Neuronal stem cell (in vitro differentiated cells): Measurements from ENCODE around the gene PTPN7.

Experiments used
- DNase-seq: peaks from one replicate; pipeline ENCODE4 v3.0.0-alpha.2; 2013; ENCODE audit warnings: low spot score
- H2AFZ ChIP-seq: one replicate; pipeline ENCODE4 v1.6.1; 2013; ENCODE audit warnings: mild to moderate bottlenecking, low read length, inconsistent platforms
- H2AK5ac ChIP-seq: 2 replicates; pipeline ENCODE4 v1.6.1; 2013; ENCODE audit warnings: low read depth, mild to moderate bottlenecking, inconsistent platforms, low read length, moderate library complexity, mixed read lengths
- H2BK120ac ChIP-seq: 2 replicates; pipeline ENCODE4 v1.6.1; 2013; ENCODE audit warnings: low read depth, mild to moderate bottlenecking, inconsistent platforms, low read length, moderate library complexity, mixed read lengths
- H2BK12ac ChIP-seq: one replicate; pipeline ENCODE4 v1.6.1; 2013; ENCODE audit warnings: low read length, inconsistent platforms
- H2BK15ac ChIP-seq: 2 replicates; pipeline ENCODE4 v1.6.1; 2013; ENCODE audit warnings: mild to moderate bottlenecking, low read length, inconsistent platforms, mixed read lengths
- H2BK5ac ChIP-seq: one replicate; pipeline ENCODE4 v1.6.1; 2013; ENCODE audit warnings: inconsistent platforms, mild to moderate bottlenecking, low read length, moderate library complexity
- H3K14ac ChIP-seq: one replicate; pipeline ENCODE4 v1.6.1; 2013; ENCODE audit warnings: low read length, inconsistent platforms
- H3K18ac ChIP-seq: 2 replicates; pipeline ENCODE4 v1.6.1; 2013; ENCODE audit warnings: low read length, inconsistent platforms
- H3K23ac ChIP-seq: 2 replicates; pipeline ENCODE4 v1.6.1; 2013; ENCODE audit warnings: low read depth, mild to moderate bottlenecking, mixed read lengths, low read length, inconsistent platforms; ENCODE audit not compliant: poor library complexity
- H3K27ac ChIP-seq: replicated peaks from 3 replicates; pipeline ENCODE4 v1.5.1; 2013; ENCODE audit warnings: low read length, inconsistent platforms
- H3K27me3 ChIP-seq, 3 experiments: 2 replicates each; pipeline ENCODE4 v1.6.1; 2013; ENCODE audit warnings: low read length in 3 of 3, mild to moderate bottlenecking in 2 of 3, inconsistent platforms in 1 of 3, low read depth in 1 of 3, mixed read lengths in 1 of 3, moderate library complexity in 1 of 3; ENCODE audit not compliant: control insufficient read depth in 3 of 3, insufficient read depth in 3 of 3
- H3K36me3 ChIP-seq, 2 donors: replicated peaks in 1 of 2; 2 replicates each; pipeline ENCODE4 v1.6.1; 2013; ENCODE audit warnings: low read length in 2 of 2; ENCODE audit not compliant: control insufficient read depth in 2 of 2, insufficient read depth in 2 of 2
- H3K4ac ChIP-seq: 2 replicates; pipeline ENCODE4 v1.6.1; 2013; ENCODE audit warnings: inconsistent platforms, mild to moderate bottlenecking, low read length, moderate library complexity
- H3K4me1 ChIP-seq, 2 donors: 1 replicate in 1 of 2; 2 replicates in 1 of 2; pipeline ENCODE4 v1.6.1; 2013; ENCODE audit warnings: low read length in 2 of 2, low read depth in 1 of 2; ENCODE audit not compliant: control insufficient read depth in 2 of 2, insufficient read depth in 1 of 2
- H3K4me2 ChIP-seq: one replicate; pipeline ENCODE4 v1.6.1; 2013; ENCODE audit warnings: mild to moderate bottlenecking, low read length, inconsistent platforms; ENCODE audit not compliant: insufficient read depth, poor library complexity, severe bottlenecking
- H3K4me3 ChIP-seq, 2 donors: 2 replicates each; pipeline ENCODE4 v1.5.1; 2013; ENCODE audit warnings: low read length in 2 of 2, mild to moderate bottlenecking in 2 of 2, inconsistent platforms in 1 of 2, moderate library complexity in 1 of 2
- H3K79me1 ChIP-seq: one replicate; pipeline ENCODE4 v1.6.1; 2013; ENCODE audit warnings: low read depth, mild to moderate bottlenecking, inconsistent platforms, low read length, moderate library complexity
- H3K9ac ChIP-seq: one replicate; pipeline ENCODE4 v1.6.1; 2013; ENCODE audit warnings: mild to moderate bottlenecking, low read depth, low read length, inconsistent platforms; ENCODE audit not compliant: poor library complexity
- H3K9me3 ChIP-seq, 2 donors: replicated peaks in 1 of 2; 2 replicates each; pipeline versions ENCODE3 to v1.6.1; 2013; ENCODE audit warnings: low read length in 2 of 2, mild to moderate bottlenecking in 2 of 2, inconsistent platforms in 1 of 2, low read depth in 1 of 2, mixed read lengths in 1 of 2, moderate library complexity in 1 of 2; ENCODE audit not compliant: control insufficient read depth in 2 of 2, insufficient read depth in 1 of 2
- H4K8ac ChIP-seq: one replicate; pipeline ENCODE4 v1.6.1; 2013; ENCODE audit warnings: low read depth, mild to moderate bottlenecking, inconsistent platforms, low read length, moderate library complexity
- H4K91ac ChIP-seq: one replicate; pipeline ENCODE4 v1.6.1; 2013; ENCODE audit warnings: low read length, low read depth, mild to moderate bottlenecking, inconsistent platforms; ENCODE audit not compliant: poor library complexity
- WGBS, 2 donors: extraction: QIAGEN DNeasy Blood & Tissue Kit; methylation state at CpG; one replicate each; pipeline ENCODE4 v1.1.7; 2013; ENCODE audit warnings: missing lambda C conversion rate in 2 of 2, mixed read lengths in 1 of 2; ENCODE audit not compliant: insufficient read length in 2 of 2, insufficient replicate concordance in 1 of 2; ENCODE audit errors: extremely low coverage in 2 of 2; 5-methylcytosine and 5-hydroxymethylcytosine counted together

Gene PTPN7

GRCh38 chr1:202152399-202152798 is 8.0 kb downstream of the PTPN7 start:
- WGBS, 2 donors = no CpG with 5 or more reads among the region's 10 CpGs
- no peak overlapping the region for H2BK12ac ChIP-seq
- H3K9me3 ChIP-seq = peaks cover 0 to 1% of the 10 kb centered on the region in 2 donors
- no peak overlapping the region for H3K14ac ChIP-seq
- no peak overlapping the region for H3K4me3 ChIP-seq
- no peak overlapping the region for H3K27ac ChIP-seq
- no peak overlapping the region for H2AFZ ChIP-seq
- H4K8ac ChIP-seq = no peak overlapping the region
- no peak overlapping the region for H4K91ac ChIP-seq
- H3K4me1 ChIP-seq = peaks cover 0 to 1% of the 10 kb centered on the region in 2 donors
- H3K27me3 ChIP-seq = peaks cover 0 to 45% (median 0%) of the 10 kb centered on the region in 3 experiments
- H3K79me1 ChIP-seq = no peaks in the 10 kb centered on the region
- H3K18ac ChIP-seq = no peak overlapping the region
- DNase-seq = no peak
- H2BK120ac ChIP-seq = no peak overlapping the region
- H3K4ac ChIP-seq = no peak overlapping the region
- peak overlapping the region; percentile 40 for H2BK15ac ChIP-seq
- H2BK5ac ChIP-seq = no peak overlapping the region
- peak overlapping the region; percentile 25 for H3K23ac ChIP-seq
- no peaks in the 10 kb centered on the region for H3K36me3 ChIP-seq
- peak overlapping the region; percentile 73 for H2AK5ac ChIP-seq
- peak overlapping the region; percentile 50 for H3K9ac ChIP-seq
- H3K4me2 ChIP-seq = no peak overlapping the region

DNA sequence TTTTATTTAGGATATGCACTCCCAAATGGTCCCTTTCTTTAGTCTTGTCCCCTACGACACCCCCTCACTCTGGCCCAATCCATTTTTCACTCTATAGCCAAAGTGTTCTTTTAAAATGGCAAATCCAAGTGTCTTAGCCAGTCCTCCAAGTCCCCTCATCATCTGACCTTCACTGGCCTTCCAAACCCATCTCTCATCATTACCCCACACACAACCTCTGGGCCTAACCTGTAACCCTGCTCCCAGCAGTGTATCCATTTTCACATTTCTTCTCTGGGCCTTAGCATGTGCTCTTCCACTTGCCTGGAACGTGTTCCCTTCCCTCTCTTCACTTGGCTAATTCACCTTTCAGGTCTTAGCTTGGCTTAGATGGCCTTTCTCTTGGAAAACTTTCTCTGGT is 9.4 kb downstream of the PTPN7 start:
- Histone ChIP-seq H2BK15ac (no peak overlapping the region), H3K27me3 (peaks cover 0 to 49% (median 0%) of the 10 kb centered on the region in 3 experiments), H3K79me1 (no peaks in the 10 kb centered on the region), H3K4me1 (no peaks in the 10 kb centered on the region), H2BK12ac (no peak overlapping the region), H3K9me3 (peaks cover 0 to 1% of the 10 kb centered on the region in 2 donors), H4K8ac (no peak overlapping the region), H2BK120ac (no peak overlapping the region), H3K18ac (no peak overlapping the region), H2AK5ac (no peak overlapping the region), H4K91ac (no peak overlapping the region), H2AFZ (no peak overlapping the region), H3K23ac (no peak overlapping the region), H3K4me3 (no peak overlapping the region), H3K36me3 (no peaks in the 10 kb centered on the region), H3K27ac (no peak overlapping the region), H3K14ac (no peak overlapping the region), H2BK5ac (no peak overlapping the region), H3K4ac (no peak overlapping the region), H3K4me2 (no peak overlapping the region), H3K9ac (no peak overlapping the region)
- DNase-seq = no peak
- WGBS, 2 donors = no CpG with 5 or more reads among the region's 2 CpGs

DNA sequence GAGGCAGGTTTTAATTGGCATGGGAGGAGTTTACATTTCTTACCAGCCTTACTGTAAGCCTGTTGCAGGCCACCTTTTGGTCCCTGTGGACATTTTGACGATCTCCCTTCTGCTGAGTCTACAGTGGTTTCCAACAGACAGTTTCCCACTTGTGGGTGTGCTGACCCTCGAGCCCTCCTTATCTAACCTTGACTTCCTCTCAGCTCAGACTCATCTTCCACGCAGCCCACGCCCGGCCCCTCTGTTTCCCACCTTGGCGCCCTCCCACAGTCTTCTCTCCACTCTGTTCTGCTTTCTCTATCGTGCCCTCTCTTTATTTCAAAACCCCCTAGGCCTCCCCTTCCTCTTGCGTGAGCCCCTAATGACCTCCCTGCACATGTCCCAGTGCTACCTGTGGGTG is 9.8 kb downstream of the PTPN7 start:
- no peak for DNase-seq
- Histone ChIP-seq H3K4ac (no peak overlapping the region), H3K36me3 (no peaks in the 10 kb centered on the region), H2AK5ac (no peak overlapping the region), H3K14ac (no peak overlapping the region), H2BK5ac (no peak overlapping the region), H3K4me1 (no peaks in the 10 kb centered on the region), H3K27ac (no peak overlapping the region), H2BK15ac (no peak overlapping the region), H3K23ac (no peak overlapping the region), H2BK120ac (no peak overlapping the region), H3K9me3 (peaks cover 0 to 1% of the 10 kb centered on the region in 2 donors), H3K79me1 (no peaks in the 10 kb centered on the region), H2AFZ (no peak overlapping the region), H4K8ac (no peak overlapping the region), H2BK12ac (no peak overlapping the region), H4K91ac (no peak overlapping the region), H3K27me3 (peaks cover 0 to 53% (median 3%) of the 10 kb centered on the region in 3 experiments), H3K9ac (no peak overlapping the region), H3K4me3 (no peak overlapping the region), H3K18ac (no peak overlapping the region), H3K4me2 (no peak overlapping the region)
- WGBS, 2 donors = no CpG with 5 or more reads among the region's 8 CpGs

DNA sequence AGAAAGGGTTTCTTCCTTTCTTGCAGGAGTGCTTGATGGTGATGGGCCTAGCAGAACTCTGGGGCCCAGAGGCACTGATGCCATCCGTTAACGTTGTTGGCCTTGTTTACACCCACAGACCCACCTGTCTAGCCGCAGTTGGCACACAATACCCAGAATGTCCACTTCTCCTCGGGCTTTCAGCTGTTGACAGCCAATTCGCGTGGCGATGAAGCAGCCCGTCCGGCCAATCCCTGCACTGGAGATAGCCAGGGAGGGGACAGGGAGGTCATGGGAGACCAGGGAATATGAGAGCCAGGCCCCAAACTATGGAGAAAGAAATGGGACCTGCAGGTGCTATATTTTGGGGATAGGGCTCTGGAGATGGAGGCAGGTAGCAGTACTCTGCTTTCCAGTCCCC is 10.2 kb downstream of the PTPN7 start:
- H2BK12ac ChIP-seq = no peak overlapping the region
- no peak overlapping the region for H4K8ac ChIP-seq
- no peaks in the 10 kb centered on the region for H3K36me3 ChIP-seq
- no peak overlapping the region for H3K14ac ChIP-seq
- DNase-seq = no peak
- no peak overlapping the region for H2AFZ ChIP-seq
- no peak overlapping the region for H2BK120ac ChIP-seq
- H3K18ac ChIP-seq = no peak overlapping the region
- H3K79me1 ChIP-seq = no peaks in the 10 kb centered on the region
- H3K4ac ChIP-seq = no peak overlapping the region
- no peak overlapping the region for H3K23ac ChIP-seq
- H3K27ac ChIP-seq = no peak overlapping the region
- no peak overlapping the region for H2BK5ac ChIP-seq
- H3K9me3 ChIP-seq = peaks cover 0 to 1% of the 10 kb centered on the region in 2 donors
- H3K9ac ChIP-seq = no peak overlapping the region
- WGBS, 2 donors = no CpG with 5 or more reads among the region's 9 CpGs
- peaks cover 0 to 57% (median 7%) of the 10 kb centered on the region in 3 experiments for H3K27me3 ChIP-seq
- H2BK15ac ChIP-seq = no peak overlapping the region
- no peak overlapping the region for H3K4me2 ChIP-seq
- no peak overlapping the region for H4K91ac ChIP-seq
- H3K4me1 ChIP-seq = peaks cover under 1 to 1% of the 10 kb centered on the region in 2 donors
- H2AK5ac ChIP-seq = no peak overlapping the region
- H3K4me3 ChIP-seq = no peak overlapping the region
